ENCODE measurements around the gene SLCO3A1.

Gene SLCO3A1

GRCh38 chr15:91853511-91853947 lies at the start of gene SLCO3A1:
TSS of gene SLCO3A1 (plus strand) at chr15:91853708.
- peak; percentile 58 for DNase-seq (ENCODE audit: low spot score)

DNA sequence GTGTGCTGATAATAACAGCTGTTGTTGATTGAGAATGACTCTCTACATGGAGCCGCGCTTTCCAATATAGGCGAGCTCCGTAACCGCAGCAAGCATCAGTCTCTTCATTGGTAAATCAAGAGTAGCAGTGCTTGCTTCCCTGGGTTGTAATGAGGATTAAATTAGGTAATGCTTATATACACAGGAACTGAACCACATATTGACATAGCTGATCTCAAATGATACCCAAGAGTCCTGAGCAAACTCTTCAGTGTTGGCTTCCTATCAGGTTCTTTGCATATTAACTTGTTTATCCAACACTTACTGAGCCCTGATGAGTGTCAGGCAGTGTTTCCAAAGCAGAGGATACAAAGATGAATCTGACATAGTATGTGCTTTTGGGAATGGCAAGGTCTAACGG lies 46.4 kb upstream of the SLCO3A1 start:
- no peak for DNase-seq (ENCODE audit: low spot score)

GRCh38 chr15:91813924-91814323 lies 39.6 kb upstream of the SLCO3A1 start:
- DNase-seq (ENCODE audit: low spot score) = no peak

- no peak for DNase-seq (ENCODE audit: low spot score)
Observed at GRCh38 chr15:91816942-91817341, 36.6 kb upstream of the SLCO3A1 start.

DNA sequence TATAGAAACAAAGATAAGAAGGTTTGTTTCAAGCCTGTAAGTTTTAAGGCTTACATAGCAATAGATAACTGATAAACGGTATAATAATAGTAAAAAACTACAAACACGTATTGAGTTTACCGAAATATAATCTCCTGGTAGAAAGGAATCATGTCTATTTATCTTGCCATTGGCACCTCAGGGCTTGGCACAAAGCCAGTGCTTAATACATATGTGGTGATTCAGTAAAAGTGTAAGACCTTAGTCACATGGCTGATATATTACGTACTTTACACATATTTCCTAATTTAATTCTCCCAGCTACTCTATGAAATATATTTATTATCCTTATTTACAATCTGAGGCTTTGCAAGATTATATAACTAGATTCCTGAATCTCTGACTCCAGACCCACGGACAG lies 32.0 kb upstream of the SLCO3A1 start:
- no peak for DNase-seq (ENCODE audit: low spot score)

GRCh38 chr15:91824256-91824655 lies 29.3 kb upstream of the SLCO3A1 start:
- no peak for DNase-seq (ENCODE audit: low spot score)

GRCh38 chr15:91826443-91826842 lies 27.1 kb upstream of the SLCO3A1 start:
- DNase-seq (ENCODE audit: low spot score) = no peak

GRCh38 chr15:91833056-91833455 lies 20.5 kb upstream of the SLCO3A1 start:
- DNase-seq (ENCODE audit: low spot score) = no peak

- DNase-seq (ENCODE audit: low spot score) = no peak
Observed at GRCh38 chr15:91839867-91840266, 13.6 kb upstream of the SLCO3A1 start.

- DNase-seq (ENCODE audit: low spot score) = no peak
Observed at GRCh38 chr15:91841861-91842260, 11.6 kb upstream of the SLCO3A1 start.

- DNase-seq (ENCODE audit: low spot score) = no peak
Observed at GRCh38 chr15:91844341-91844740, 9.2 kb upstream of the SLCO3A1 start.

- DNase-seq (ENCODE audit: low spot score) = no peak
Observed at GRCh38 chr15:91844928-91845327, 8.6 kb upstream of the SLCO3A1 start.

GRCh38 chr15:91845720-91846119 lies 7.8 kb upstream of the SLCO3A1 start:
- DNase-seq (ENCODE audit: low spot score) = no peak

DNA sequence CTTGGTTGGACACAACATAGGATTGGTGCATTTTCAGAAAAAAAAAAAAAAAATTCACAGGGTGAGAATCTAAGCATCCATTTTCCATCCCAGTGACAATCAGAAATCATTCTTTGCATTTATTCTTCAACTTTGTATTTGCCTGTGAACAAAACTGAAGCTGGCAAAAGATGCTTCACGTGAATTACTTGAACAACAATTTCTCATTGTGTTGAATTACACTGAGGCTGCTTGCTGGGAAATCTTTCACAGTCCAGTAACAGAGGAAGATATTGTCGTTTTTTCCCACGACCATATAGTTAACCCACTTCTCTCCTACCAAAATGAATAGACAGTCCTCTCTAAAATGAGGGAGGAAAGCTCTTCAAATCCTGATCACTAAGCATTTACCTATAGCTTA lies 4.3 kb upstream of the SLCO3A1 start:
- DNase-seq (ENCODE audit: low spot score) = no peak

DNA sequence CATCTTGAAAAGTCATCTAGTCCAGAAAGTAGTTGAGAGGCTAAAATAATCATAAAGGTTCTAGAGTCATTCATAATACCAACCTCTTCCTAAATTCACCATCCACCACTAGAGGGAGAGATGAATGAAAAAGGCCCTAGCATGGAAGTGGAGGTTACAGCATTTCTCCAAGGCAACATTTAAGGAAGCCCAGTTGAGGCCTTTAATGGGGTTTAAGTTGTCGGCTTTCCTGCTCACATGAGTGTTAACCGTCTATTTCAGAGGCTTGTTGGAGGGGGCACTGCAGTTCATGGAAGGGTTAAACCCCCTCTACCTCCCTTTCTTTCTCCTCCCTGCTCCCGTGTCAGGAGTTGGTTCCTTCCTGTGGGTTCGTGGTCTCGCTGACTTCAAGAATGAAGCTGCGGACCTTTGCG lies 3.8 kb upstream of the SLCO3A1 start:
- DNase-seq (ENCODE audit: low spot score) = peak; percentile 36

GRCh38 chr15:91852741-91853510 lies 582 bp upstream of the SLCO3A1 start:
- DNase-seq (ENCODE audit: low spot score) = peak; percentile 76

- peak; percentile 45 for DNase-seq (ENCODE audit: low spot score)
Observed at GRCh38 chr15:91853948-91854638, 585 bp downstream of the SLCO3A1 start.

GRCh38 chr15:91854639-91854990 lies 1.1 kb downstream of the SLCO3A1 start:
- DNase-seq (ENCODE audit: low spot score) = no peak

GRCh38 chr15:91855241-91855640 lies 1.7 kb downstream of the SLCO3A1 start:
- no peak for DNase-seq (ENCODE audit: low spot score)

DNA sequence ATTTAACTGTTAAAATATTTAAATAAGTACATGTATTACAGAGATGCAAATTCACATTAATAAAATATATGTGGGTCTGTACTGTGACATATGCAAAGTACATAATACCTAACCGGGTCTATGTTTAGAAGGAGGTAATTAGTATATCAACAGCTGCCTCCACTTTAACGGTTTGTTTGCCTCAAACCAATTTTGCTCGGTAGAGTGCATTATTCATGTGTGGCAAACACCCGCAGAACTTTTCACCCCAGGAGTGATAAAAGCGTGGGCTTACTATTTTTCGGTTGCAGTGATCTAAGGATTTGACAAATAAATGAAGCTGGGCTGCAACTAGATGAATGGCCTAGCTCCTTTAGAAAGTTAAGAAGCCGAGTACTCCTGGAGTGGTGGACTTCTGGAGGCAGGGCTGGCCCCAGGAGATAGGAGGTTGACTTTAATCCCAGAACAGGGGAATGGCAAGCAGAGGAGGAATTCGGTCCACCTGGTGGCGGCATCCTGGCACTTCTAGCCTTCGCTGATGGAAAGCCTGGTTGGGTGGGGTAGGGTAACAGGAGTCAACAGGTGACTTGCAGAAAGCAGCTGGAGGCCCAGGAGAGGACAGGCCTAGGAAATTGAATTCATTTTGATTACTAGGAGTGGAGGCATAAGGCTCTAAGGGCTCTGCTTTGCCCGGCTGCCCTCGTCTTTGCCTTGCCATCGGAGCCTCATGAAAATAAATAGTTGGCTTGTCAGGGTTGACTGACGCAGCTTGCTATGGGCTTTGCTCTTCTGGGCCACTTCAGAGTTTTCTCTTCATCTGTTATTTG lies 2.4 kb downstream of the SLCO3A1 start:
- peak; percentile 75 for DNase-seq (ENCODE audit: low spot score)

GRCh38 chr15:91857224-91857585 lies 3.7 kb downstream of the SLCO3A1 start:
- no peak for DNase-seq (ENCODE audit: low spot score)

- no peak for DNase-seq (ENCODE audit: low spot score)
Observed at GRCh38 chr15:91857772-91858171, 4.3 kb downstream of the SLCO3A1 start.

GRCh38 chr15:91860498-91860897 lies 7.0 kb downstream of the SLCO3A1 start:
- no peak for DNase-seq (ENCODE audit: low spot score)

Data from SW480 (cell line).